ENCODE measurements around the gene ARID1B.

Gene ARID1B

DNA sequence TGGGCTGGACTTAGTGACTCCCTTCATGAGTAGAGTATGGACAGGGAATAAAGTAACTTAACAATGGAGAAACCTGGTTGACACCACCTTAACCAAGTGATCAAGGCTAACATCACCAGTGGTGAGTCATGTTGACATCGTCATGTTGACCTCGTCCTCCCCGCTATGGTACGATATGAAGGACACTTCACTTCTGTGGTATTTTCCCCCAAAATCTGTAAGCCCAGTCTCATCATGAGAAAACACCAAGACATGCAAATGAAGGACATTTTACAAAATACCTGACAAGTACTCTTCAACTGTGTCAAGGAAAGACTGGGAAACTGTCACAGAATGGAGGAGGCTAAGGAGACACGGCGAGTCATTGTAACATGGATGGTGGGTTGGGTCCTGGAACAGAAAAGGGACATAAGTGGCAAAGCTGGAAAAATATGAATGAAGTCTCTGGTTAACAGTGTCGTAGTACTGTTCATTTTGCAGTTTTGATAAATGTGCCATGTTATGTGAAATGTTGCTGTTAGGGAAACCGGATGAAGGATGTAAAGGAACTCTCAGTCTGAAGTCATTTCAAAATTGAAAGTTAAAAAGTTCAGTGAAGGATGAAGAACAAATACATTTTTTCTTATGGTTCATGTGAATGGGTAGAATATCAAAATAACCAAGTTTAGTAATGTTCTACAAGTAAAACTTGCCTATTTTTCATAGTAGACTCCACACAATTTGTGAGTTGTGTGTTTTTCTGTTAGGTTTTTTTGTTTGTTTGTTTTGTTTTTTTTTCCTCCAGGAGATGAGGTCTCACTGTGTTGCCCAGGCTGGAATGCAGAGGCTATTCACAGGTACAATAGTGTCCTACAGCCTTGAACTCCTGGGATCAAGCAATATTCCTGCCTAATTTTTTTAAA is 298.6 kb downstream of the ARID1B start:
- no peak for DNase-seq (ENCODE audit: low read depth in 2 of 2)

DNA sequence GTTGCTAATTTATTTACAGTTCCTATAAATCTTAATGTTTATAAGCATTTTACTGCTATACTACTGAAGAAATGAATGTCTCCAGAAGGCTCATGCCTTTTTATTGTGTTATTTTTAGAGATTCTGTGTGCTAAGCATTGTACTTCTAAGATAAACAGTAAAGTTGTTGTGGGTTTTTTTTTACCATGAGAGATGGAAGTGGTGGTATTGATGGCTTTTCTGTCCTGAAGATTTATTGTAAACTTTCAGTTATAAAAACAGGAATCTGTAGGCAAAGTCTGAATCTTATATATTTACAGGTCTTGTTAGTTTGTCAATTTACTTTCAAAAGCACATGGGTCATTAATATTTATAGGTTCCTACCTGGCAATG is 299.3 kb downstream of the ARID1B start:
- DNase-seq (ENCODE audit: low read depth in 2 of 2) = no peak

DNA sequence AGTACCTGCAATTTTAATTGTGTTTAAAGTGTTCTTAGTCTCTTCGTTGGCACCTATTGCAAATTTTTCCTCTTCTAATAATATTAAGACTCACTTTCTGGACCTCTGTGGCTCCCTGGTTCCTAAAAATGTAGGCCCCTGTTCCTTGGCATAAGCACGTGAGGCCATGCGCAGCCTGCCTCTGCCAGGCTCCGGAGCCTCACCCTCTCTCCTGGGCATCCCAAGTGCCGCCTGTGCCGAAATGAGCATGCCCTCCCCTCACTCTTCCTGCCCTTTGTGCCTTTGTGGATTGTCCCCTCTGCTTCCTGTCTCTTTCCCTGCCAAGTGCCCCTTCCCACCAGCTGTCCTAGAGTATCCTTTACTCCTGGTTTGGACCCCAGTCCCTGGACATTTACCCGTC is 300.1 kb downstream of the ARID1B start:
- no peak for DNase-seq (ENCODE audit: low read depth in 2 of 2)

DNA sequence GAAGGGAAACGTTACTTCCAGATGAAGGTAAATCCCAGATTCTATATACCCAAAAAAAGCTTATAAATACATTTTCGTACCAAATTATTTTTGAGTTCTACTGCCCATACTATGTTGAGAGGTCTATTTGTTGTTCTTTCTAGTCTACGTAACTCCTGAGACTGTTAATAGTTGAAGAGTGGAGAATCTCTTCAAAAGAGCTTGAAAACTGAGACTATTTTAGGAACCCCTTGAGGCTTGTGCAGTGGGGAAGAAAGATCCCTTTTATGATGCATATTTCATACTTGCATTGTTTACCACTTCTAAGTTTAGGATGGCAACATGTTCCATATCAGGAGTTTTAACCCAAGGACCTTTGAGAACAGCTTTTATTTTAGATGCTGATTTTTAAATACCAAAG is 301.1 kb downstream of the ARID1B start:
- no peak for DNase-seq (ENCODE audit: low read depth in 2 of 2)

DNA sequence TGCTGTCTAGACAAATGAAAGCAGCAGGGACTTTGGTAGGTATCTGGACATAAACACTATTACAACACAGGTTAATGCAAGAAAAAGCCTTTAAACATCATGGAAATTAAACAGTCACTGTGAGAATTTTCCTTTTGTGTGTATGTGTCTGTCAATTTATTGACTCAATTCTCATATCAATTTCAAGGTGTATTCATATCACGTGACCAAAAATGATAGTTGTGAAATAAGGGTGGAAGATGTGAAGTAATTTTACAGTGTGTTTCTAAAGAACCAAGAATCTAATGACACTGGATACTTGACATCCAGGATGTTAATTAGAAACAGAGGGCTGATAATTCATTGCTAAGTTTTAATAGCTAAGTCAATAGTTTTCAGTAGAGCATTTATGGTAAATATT is 302.1 kb downstream of the ARID1B start:
- DNase-seq (ENCODE audit: low read depth in 2 of 2) = no peak

DNA sequence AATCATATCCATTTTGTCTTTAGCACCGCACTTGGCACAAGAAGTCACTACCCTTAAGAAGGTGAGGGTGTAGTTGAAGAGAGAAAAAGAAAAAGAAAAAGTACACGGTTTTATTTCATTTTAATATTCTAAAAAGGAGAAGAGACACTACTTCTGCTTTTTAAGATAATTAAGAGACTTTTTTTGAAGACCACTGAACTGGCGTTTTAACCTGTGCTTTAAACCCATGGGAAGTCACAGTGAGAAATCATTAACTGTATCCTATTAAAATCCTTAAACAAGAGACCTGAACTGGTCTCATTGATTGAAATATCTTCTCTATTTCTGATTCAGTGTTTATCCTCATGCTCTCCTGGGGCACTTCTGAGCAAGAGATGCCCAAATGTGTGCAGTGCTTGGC is 302.6 kb downstream of the ARID1B start:
- DNase-seq (ENCODE audit: low read depth in 2 of 2) = no peak

DNA sequence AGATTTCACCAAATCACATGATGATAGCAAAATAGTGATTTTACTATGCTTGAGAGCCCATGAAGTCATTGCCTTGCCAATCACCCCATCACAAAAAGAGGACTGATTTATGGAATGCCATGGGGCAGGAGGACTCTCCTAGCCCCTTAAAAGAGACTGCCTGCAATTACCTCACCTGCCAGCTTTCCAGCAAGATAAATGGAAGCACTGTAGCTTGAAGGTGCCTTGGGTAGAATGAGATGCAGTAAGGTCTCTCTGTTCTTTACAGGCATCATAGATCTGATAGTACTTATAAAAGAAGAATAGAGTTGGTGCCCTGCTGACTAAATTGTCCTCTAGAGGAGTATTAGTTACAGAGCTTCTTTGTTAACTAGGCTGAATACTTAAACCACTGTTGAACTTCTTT is 303.8 kb downstream of the ARID1B start:
- no peak for DNase-seq (ENCODE audit: low read depth in 2 of 2)

DNA sequence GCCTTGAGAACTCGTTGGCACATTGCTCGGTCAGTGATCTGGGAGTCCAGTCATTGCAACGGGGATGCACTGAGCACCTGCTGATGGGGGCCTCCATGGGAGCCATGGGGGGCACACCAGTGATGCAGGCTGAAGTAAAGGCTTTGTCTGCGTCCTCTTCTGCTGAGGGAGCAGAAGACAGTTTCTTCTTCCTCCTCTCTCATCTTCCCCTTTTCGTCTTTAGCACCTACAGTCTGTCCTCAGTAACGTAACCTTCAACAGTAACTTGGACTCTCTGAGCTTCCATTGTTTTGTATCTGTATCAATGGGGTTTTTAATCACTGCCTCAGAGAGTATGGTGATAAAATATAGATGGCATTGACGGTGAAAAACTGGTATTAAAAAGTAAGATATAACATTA is 306.2 kb downstream of the ARID1B start:
- DNase-seq (ENCODE audit: low read depth in 2 of 2) = no peak

DNA sequence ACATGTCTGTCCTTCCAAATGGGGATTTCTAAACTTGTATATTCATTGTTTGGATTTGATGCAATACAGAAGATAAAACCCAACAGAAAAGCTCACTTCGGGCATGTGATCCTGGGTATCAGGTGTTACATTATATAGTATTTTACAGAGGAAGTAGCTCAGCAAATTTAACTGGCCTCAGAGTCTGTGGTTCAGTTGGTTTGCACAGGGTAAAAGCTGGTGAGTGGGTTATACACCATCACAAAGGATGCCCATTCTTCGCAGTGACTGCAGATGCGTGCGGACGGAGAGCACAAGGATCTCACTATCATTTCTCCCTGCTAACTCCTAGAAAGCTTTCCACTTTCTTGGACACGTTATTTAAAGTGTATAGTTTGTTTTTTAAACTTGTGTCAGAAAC is 309.5 kb downstream of the ARID1B start:
- no peak for DNase-seq (ENCODE audit: low read depth in 2 of 2)

DNA sequence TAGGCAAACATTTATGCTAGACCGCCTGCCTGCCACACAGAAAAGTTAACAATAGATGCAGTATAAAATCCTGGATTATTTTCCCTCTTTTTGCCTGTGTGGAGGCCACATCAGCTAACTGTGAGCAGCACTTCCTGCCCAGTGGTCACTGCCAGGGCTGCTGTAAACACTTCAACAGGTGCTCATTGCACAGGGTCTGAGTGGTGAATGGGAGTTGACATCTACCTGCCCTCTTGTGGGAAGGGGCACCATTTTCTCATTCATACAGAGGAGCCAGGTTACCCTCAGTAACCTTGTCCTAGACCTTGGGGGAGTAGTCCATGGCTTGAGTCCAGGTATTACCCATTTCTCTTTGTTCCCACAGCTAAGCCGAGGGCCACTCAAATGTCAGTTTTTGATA is 310.8 kb downstream of the ARID1B start:
- DNase-seq (ENCODE audit: low read depth in 2 of 2) = no peak

DNA sequence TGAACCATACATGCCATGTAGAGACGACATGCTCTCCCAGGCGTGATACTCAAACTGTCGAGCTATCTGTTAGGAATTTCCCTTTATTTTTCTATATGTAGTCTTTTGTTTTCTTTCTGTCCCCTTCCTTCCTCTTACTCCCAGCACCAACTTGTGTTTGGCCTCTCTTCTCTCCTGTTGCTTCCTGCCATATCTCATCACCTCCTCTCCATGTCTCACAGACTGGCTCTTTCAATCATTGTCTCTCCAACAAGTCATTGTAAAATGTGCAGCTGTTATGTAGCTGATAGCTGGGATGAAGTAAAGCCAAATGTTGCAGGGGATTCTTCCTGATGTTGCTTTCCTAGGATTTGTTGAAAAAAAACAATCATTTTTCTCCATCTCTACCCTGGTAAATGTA is 311.7 kb downstream of the ARID1B start:
- DNase-seq (ENCODE audit: low read depth in 2 of 2) = no peak

DNA sequence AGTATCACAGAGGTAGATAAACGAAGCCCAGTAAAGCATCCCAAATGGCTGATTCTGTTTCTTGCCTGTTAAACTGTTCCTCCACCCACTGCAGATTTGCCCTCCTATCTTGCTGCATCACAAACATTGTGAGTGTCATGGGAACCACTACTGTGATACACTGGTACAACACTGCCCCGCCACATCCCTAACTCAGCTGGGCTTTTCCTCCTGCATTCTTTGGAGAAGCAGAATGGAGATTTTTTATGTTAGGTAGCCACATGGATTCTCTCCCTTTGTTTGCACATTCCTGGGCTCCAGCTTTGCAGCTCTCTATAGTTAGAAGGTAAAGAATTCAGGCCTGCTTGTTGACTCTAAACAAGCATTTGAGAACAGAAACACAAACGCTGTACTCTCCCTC is 312.1 kb downstream of the ARID1B start:
- peak; percentile 27 to 30 for DNase-seq (ENCODE audit: low read depth in 2 of 2)

DNA sequence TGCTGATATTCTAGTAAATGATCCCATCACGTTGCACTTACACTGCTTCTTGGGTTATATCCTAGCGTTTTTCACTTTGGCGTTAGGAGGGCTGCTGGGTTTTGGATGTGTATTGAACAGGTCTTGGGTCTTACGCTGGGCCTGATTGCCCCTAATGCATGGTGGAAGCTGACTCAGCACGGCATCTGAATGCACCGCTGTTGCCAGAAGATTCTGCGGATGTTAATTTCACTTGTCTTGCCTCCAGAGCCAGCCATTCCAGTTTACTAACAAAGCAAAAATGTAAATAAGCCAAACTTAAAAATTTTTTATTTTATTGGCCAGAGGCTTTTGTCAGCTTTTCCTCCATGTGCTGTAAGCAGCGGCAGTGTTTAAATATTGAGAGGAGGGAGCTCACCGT is 312.7 kb downstream of the ARID1B start:
- DNase-seq (ENCODE audit: low read depth in 2 of 2) = no peak

DNA sequence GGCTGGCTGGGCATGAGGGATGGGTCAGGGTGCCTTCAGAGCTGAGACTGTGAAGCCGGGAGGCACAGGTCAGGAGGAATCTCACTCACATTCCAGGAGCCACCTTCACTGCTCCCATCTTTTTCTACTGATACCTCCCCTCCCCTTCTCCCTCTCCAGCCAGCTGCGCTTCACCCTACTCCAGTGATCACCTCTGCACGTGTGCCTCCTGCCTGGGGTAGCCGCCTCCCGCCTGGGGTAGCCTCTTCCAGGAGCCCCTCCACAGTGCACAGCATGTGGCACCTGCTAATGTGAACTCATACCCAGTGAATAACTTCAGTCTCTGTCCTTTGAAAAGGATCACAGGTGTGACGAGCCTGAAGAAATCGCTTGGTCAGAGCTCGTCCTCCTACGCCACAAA is 313.6 kb downstream of the ARID1B start:
- no peak for DNase-seq (ENCODE audit: low read depth in 2 of 2)

DNA sequence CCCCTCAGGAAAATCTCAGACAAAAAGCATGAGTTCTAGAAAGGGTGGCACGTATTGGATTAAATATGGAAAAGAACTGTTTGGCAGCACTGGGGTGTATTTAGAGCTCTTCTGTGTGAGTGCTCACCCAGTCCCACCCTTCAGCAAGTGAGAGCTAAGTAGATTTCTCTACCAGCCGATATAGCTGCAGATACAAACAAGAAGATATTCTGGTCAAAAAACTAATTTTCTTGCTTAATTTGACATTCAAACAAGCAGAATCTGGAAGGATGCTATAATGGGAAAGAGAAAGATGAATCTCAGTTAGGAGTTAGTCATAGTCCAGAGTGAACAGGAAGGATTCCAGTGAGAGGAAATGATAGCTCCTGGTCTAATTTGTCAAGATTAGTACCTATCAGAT is 314.1 kb downstream of the ARID1B start:
- DNase-seq (ENCODE audit: low read depth in 2 of 2) = no peak

DNA sequence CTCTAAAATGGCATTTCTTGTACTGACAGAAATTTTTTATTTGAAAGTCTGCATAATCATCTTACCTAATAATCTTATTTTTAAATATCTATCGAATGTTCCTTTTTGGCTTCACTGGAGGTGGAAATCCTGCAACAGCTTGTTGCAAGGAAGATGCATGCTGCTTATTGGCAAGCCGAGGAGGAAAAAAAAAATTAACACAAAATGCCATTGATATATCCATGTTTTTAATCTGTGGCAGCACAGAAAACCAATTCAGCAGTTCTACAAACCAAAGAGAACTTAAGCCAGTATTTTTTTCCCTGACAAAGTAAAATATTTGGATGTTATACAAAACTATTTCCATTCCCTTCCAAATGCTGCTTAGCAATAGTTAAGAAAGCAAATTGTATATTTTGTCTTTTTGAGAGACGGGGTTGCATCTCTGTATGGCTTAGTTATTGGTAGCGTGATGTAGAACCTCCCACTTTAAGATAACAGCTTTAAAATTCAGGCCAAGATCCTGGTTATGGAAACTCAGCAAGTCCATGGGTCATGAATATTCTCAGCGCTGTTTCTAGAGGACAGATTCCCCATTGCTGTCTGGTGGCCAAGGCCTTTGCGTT is 314.8 kb downstream of the ARID1B start:
- no peak for DNase-seq (ENCODE audit: low read depth in 2 of 2)

DNA sequence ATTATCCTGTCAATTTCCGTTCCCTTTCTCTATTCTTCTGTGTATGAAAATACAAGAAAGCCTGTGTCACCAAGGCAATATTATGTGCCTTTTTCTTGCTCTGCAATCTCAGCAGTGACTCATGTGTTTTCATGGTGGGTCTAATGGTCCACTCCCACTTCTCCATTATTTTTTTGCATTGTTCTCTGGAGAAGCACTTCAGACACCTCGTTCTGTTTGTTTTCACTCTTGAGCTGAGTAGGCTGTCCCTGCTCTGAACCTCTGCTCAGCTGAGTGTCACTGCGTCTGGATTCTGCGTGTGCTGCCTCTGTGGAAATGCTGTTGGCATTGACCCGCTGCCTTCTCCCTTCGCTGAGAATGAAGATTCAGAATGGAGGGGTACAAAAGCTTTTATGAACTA is 315.6 kb downstream of the ARID1B start:
- DNase-seq (ENCODE audit: low read depth in 2 of 2) = no peak

DNA sequence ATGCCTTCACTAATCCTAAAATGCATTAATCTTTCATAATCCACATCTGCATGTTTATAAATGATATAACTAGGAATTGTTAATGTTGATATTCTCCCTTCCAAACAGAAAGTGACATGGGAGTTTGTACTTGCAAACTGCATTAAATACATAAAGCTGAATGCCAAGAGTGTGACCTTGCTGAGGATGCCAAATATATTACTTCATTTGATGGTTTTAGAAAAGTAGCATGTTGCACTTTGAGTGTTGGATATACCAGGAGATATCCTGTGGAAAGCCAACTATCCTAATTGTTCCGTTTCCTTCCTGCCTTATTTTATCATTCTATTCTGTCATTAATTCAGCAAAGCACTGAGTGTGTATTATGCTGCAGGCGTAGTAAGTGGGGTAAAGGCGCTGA is 316.4 kb downstream of the ARID1B start:
- DNase-seq (ENCODE audit: low read depth in 2 of 2) = no peak

DNA sequence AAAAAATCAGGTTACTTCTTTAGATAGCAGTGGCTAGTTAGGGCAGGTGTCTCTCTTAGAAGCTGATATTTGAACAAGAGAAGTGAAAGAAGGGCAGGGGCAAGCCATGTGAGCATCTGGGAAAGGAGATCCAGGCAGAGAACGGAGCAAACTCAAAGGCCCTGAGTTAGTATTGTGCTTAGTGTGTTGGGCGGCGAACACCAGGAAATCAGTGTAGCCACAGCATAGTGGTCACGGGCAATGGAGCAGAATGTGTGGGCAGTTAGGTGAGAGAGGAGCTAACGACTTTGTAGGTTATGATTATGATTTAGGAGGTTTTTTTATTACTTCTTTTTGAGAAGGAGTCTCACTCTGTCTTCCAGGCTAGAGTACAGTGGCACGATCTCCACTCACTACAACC is 316.9 kb downstream of the ARID1B start:
- DNase-seq (ENCODE audit: low read depth in 2 of 2) = no peak

DNA sequence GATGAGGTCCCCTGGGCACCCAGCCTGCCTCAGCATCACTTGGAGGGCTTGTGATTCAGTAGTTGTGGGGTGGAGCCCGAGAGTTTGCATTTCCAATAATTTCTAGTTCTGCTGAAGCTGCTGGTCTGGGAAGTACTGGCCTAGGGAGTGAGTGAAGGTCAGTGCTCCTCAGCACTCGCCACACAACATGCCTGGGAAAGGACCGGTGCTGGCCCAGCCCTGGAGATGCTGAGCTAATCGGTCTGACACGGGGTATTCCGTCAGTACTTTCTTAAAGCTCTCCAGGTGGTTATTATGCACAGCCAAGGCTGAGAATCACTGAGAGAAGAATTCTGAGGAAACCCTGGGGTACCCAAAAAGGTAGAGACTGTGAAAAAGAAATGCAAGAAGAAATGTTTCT is 317.9 kb downstream of the ARID1B start:
- DNase-seq (ENCODE audit: low read depth in 2 of 2) = no peak

DNA sequence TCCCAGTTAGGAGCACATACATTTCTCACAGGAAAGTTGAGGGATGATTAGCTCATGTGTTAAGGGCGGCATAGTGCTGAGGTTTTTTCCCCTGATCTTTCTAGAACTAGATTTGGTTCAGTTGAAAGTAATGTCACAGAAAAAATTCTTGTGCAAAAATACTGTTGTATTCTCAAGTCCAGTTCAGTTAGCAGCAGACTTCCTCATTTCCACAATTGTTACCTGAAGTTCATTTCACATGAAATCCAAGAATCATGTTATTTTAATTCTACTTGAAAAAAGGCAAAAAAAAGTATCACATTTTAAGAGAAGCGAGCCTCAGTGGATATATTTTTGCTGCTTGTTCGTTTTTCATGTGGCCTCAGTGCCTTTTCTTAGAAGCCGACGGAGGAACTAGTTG is 318.4 kb downstream of the ARID1B start:
- DNase-seq (ENCODE audit: low read depth in 2 of 2) = no peak

DNA sequence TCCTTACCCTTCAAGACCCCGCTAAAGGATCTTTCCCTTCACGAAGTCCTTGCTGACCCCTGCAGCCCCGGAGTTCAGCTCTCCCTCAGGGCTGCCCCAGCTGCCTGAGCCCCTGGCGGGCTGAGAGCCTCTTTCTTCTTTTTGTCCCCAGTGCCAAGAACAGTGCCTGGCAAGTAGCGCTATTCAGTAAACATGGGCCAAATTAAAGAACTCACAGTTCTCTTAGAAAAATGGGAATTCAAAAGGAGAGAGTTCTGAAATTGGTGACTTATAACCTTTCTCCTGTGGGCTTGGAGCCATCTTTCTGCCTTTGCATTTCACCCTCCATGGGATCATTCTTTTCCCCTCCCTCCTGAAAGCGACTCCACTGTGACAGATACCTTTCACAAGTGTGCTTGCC is 318.9 kb downstream of the ARID1B start:
- no peak for DNase-seq (ENCODE audit: low read depth in 2 of 2)

DNA sequence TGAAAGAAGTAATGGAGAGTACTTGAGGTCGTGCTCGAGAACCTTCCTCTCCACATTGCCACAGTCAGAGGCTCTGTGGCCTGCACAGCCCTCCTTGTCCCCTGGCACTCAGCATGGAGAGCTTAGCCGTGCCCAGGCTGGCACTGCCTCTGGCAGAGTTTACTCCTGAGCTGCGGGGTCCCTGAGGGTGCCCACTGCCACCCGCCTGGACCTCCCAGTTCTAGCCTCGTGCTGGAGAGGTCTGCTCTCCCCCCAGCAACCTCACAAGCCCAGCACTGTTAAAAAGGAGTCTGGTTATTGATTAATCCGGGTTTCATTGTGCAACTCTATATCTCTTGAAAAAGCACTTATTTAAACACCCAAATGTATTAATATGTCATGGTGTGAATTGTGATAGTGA is 319.3 kb downstream of the ARID1B start:
- DNase-seq (ENCODE audit: low read depth in 2 of 2) = no peak
